Left forelimb (tissue), 1 donor: ENCODE data around the gene NBAS.
"Not testable (repeated sequence)": the region's sequence is repeated elsewhere in the genome, so short reads cannot be mapped to it uniquely, and the experiment has no call there.

ENCODE experiments used
- DNase-seq: peaks from one replicate; pipeline ENCODE4 v3.0.0-alpha.2; 2018; ENCODE audit warnings: low spot score

NBAS gene

GRCh38 chr2:15359716-15360531 is 201.2 kb downstream of the NBAS start:
- DNase-seq = no peak

GRCh38 chr2:15357922-15358321 is 203.2 kb downstream of the NBAS start:
- DNase-seq = no peak

- DNase-seq = no peak
These were observed 203.9 kb downstream of the NBAS start for GRCh38 chr2:15357186-15357585.

GRCh38 chr2:15355386-15355785 is 205.7 kb downstream of the NBAS start:
- DNase-seq = no peak

GRCh38 chr2:15354596-15355366 is 206.4 kb downstream of the NBAS start:
- DNase-seq = no peak

- no peak for DNase-seq
These were observed 208.8 kb downstream of the NBAS start for GRCh38 chr2:15352363-15352762.

GRCh38 chr2:15348636-15349035 is 212.5 kb downstream of the NBAS start:
- no peak for DNase-seq

GRCh38 chr2:15348045-15348444 is 213.1 kb downstream of the NBAS start:
- no peak for DNase-seq

- DNase-seq = no peak
These were observed 214.5 kb downstream of the NBAS start for GRCh38 chr2:15346624-15347023.

- DNase-seq = no peak
These were observed 223.0 kb downstream of the NBAS start for GRCh38 chr2:15337996-15338666.

- DNase-seq = no peak
These were observed 226.3 kb downstream of the NBAS start for GRCh38 chr2:15334644-15335326.

- DNase-seq = no peak
These were observed 229.3 kb downstream of the NBAS start for GRCh38 chr2:15331787-15332186.

GRCh38 chr2:15325296-15325695 is 235.8 kb downstream of the NBAS start:
- no peak for DNase-seq

- DNase-seq = no peak
These were observed 237.9 kb downstream of the NBAS start for GRCh38 chr2:15323227-15323626.

GRCh38 chr2:15321481-15321880 is 239.7 kb downstream of the NBAS start:
- DNase-seq = not testable (repeated sequence)

- no peak for DNase-seq
These were observed 244.7 kb downstream of the NBAS start for GRCh38 chr2:15316370-15316814.

GRCh38 chr2:15315411-15315810 is 245.7 kb downstream of the NBAS start:
- DNase-seq = no peak

GRCh38 chr2:15313657-15314056 is 247.5 kb downstream of the NBAS start:
- no peak for DNase-seq

- no peak for DNase-seq
These were observed 249.2 kb downstream of the NBAS start for GRCh38 chr2:15311926-15312325.

- no peak for DNase-seq
These were observed 249.8 kb downstream of the NBAS start for GRCh38 chr2:15311201-15311907.

- DNase-seq = no peak
These were observed 253.6 kb downstream of the NBAS start for GRCh38 chr2:15307526-15307925.
